HG03175 (cell line): Measurements from ENCODE around the gene CHD5.

Experiments
- ATAC-seq: cut with Tn5 transposase; IDR thresholded peaks from one replicate; pipeline ENCODE4 v1.9.1; 2021; ENCODE audit warnings: mild to moderate bottlenecking, moderate library complexity; ENCODE audit not compliant: unreplicated experiment

CHD5 gene

DNA sequence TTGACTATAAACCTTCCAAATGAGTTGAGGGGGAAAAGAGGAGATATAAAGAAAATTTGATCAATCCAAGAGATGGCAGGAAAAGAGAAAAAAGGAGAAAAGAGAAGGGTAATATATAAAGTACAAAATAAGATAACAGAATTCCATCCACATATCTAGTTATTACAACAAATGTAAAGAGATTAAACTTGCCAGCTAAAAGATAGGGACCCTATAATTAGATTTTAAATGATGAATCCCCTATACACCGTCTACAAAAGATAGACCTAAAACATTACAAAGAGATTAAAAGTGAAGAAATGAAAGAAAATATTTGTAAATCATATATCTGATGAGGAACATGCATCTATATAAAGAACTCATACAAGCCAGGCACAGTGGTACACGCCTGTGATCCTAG lies 63.1 kb downstream of the CHD5 start:
- ATAC-seq: no peak

DNA sequence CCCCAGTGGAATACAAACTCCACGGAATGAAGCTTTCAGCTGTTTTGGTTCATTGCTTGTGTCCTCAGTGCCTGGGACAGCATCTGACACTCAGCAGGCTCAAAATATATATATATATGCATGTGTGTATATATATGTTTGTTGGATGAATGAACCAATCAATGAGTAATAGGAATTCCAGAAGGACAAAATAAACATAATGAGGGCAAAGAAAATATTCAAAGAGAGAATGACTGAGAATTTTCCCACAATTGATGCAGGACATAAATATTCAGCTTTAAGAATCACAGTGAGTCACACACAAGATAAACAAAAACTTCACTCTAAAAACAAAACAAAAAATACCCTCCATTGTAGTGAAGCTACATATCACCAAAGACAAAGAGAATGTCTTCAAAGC lies 64.0 kb downstream of the CHD5 start:
- no peak for ATAC-seq

DNA sequence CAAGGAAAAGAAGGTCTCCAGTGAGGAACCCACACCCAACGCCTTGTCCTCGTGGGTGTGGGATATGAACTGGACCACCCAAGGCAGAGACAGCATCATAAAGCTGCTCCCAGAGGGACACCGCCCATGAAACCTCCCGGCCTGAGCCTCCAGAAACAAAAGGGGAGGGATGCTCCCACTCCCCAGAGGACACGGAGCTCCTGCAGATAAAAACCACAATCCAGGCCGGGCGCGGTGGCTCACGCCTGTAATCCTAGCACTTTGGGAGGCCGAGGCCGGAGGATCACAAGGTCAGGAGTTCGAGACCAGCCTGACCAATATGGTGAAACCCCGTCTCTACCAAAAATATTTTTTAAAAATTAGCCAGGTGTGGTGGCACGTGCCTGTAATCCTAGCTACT lies 66.4 kb downstream of the CHD5 start:
- ATAC-seq: no peak

DNA sequence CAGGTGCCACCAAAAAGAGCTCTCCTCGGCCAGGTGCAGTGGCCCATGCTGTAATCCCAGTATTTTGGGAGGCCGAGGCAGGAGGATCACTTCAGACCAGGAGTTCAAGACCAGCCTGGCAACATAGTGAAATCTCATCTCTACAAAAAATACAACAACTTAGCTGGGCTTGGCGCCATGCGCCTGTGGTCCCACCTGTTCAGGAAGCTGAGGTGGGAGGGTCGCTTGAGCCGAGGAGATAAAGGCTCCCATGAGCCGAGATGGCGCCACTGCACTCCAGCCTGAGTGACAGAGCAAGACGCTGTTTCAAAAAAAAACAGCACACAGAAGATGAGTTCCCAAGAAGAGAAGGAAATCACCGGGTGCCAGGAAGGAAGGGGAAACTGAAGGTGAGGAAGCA lies 67.0 kb downstream of the CHD5 start:
- ATAC-seq: no peak

DNA sequence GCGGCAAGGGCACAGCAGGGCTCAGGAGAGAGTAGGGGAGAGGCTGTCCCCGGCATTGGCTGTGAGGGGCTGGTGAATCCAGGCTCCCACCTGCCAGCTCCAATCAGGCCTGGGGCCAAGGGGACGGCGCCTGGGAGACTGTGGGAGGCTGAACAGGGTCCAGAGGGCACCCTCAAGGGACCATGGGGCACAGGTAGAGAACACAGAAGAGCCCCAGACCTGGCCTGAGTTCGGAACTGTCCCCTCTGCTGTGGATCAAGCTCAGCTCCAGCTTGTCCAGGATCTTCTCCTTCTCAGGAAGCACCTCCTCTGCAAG lies 67.5 kb downstream of the CHD5 start:
- no peak for ATAC-seq

DNA sequence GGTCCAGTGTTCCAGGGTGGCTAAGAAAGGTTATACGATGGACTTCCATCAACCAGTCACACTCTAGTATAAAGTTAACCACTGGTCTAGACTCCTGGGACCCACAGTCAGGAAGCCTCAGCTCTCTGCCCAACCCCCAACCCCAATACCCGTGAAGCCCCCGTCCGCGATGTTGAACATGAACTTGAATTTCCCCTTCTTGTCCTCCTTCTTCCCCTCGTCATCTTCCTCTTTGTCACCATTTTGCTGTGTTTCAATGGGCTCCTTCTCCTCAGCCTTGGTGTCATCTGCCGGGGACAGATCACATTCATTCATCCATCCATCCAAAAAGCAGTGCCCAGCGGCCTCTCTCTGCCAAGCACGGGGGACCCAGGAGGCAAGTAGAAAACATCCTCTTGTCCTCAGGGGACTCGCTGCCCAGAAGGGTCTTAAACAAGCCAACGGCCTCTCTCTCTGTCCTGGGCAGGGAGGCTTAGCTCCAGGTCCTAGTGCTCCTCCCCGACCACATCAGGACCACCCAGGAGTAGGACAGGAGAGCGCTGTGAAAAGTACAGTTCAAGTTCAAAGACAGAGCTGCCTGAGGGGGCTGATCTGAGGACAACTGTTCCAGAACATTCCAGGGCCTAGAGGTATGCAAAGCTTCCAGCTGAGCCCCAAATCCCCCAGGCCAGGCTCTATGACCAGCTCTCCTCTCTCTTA lies 68.0 kb downstream of the CHD5 start:
- no peak for ATAC-seq

DNA sequence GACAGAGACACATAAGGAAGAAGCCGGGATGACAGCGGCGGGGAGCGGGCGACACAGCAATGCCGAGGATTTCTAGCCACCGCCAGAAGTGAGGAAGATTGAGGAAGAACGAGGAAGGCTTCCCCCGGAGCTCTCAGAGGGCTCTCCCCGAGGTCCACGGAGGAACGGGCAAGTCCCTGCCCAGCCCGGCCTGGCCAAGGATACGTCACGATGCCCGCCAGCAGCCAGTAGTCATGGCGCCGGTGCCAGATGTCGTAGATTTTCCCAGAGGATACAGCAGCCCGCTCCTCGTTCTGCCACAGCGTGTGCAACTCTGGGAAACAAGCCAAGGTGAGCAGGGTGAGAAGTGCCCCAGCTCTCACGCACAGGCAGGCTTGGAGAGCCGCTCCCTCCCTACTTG lies 68.5 kb downstream of the CHD5 start:
- no peak for ATAC-seq

DNA sequence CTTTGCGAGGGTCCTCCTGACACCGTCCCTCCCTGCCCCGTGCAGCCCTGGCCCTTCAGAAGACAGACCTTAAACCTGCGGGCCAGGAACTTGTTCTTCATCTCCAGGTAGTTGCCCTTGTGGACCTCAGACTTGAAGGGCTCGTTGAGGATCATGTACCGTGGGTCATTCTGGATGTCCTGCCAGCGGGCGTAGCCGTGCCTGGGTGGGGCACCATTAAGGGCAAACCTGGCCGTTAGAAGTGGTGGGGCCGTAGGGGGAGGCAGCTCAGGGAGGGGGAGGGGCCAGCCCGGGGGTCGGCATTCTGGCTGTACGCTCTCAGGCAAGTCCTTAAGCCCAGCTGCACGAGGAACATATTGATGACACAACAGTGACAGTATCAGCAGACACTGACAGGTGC lies 69.8 kb downstream of the CHD5 start:
- ATAC-seq: no peak

DNA sequence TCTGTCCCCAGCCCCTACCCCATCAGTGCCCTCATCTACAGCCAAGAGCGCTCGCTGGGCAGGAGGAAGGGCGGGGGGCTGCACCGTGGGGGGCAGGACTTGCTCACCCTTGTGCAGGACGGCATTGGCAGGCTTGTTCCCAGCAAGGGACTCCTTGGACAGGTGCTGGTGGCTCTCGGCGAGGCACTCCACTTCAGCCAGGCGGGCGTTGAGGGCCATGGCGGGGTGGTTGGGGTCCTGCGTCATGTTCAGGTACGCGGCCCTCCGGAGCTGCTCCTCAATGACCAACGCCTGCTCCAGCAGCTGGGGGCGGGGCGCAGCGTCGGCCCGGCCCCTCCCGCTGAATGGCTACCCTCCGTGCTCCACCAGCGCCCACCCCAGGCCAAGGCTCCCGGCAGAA lies 70.4 kb downstream of the CHD5 start:
- ATAC-seq: no peak

DNA sequence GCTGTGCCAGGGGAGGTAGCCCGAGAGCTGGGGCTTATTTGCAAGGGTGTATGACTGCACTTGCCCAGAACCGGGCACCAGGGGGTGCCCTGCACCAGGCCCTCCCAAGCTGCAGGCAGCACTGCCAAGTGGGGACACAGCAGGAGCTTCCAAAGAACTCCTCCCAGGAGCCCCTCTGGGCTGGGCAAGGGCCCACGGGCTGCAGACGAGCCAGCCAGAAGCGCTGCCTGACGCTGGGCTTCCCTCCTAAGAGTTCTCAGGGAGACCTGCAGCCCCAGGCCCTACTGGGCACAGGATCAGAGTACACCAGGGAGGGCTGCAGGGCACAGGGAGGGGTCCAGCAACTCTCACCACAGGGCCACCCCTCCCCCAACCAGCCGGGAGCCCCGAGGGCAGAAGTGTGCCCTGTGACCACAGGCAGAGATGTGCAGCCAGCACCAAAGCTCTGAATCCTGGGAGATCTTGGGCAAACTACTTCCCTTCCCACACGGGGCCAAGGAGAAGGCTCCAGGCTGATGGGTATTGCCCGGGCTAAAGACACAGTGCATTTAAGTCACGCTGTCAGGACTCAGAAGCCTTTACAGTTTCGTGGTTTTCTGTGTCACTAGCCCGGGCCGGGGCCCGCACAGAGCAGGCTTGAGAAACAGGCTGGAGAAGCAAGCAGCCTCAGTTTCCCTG lies 71.0 kb downstream of the CHD5 start:
- no peak for ATAC-seq

DNA sequence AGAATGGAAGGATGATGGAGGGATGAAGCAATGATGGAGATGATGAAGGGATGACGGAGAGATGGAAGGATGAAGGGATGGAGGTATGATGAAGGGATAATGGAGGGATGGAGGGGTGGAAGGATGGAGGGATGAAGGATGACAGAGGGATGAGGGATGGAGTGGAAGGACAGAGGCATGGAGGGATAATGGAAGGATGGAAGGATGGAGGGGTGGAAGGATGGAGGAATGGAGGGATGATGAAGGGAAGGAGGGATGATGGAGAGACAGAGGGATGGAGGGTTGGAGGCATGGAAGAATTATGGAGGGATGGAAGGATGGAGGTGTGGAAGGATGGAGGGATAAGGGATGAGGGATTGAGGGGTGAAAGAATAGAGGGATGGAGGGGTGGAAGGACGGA lies 71.6 kb downstream of the CHD5 start:
- no peak for ATAC-seq

DNA sequence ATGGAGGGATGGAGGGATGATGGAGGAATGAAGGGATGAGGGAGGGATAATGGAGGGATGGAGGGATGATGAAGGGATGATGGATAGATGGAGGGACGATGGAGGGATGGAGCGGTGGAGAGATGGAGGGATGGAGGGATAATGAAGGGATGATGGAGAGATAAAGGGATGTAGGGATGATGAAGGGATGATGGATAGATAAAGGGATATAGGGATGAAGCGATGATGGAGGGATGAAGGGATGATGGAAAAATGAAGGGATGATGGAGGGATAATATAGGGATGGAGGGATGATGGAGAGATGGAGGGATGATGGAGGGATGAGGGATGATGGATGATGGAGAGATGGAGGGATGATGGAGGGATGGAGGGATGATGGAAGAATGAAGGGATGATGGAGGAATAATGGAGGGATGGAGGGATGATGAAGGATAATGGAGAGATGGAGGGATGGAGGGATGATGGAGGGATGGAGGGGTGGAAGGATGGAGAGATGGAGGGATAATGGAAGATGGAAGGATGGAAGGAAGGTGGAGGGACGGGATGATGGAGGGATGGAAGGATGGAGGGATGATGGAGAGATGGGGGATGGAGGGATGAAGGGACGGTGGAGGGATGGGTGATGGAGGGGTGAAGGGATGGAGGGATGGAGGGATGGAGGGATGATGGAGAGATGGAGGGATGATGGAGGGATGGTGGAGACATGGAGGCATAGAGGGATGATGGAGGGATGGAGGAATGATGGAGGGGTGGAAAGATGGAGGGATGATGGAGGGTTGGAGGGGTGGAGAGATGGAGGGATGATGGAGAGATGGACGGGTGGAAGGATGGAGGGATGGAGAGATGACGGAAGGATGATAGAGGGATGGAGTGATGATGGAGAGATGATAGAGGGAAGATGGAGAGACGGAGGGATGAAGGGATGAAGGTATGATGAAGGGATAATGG lies 72.4 kb downstream of the CHD5 start:
- no peak for ATAC-seq

DNA sequence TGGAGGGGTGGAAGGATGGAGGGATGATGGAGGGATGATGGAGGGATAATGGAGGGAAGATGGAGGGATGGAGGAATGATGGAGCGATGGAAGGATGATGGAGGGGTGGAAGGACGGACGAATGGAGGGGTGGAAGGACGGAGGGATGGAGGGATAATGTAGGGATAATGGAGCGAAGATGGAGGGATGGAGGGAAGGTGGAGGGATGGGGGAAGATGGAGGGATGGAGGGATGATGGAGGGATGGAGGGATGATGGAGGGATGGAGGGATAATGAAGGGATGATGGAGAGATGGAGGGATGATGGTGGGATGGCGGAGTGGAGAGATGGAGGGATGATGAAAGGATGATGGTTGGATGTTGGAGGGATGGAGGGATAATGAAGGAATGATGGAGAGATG lies 73.1 kb downstream of the CHD5 start:
- ATAC-seq: no peak

DNA sequence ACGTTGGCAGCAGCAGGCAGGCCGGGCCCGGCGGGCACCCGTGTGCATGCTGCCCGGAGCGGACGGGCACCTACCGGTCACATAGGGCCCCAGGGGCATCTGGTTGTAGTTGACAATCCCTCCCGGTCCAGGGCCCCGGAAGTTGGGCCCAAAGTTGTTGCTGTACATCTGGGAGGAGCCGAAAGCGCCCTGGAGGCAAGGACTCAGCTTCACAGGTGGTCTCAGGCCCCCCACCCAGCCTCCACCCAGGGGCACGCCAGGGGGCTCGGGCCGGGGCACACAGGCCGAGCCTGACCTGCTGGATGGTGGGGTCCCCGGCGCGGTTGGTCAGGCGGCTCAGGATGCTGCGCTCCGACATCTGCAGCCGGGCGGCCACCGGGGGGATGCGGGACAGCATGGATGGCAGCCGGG lies 73.8 kb downstream of the CHD5 start:
- no peak for ATAC-seq

DNA sequence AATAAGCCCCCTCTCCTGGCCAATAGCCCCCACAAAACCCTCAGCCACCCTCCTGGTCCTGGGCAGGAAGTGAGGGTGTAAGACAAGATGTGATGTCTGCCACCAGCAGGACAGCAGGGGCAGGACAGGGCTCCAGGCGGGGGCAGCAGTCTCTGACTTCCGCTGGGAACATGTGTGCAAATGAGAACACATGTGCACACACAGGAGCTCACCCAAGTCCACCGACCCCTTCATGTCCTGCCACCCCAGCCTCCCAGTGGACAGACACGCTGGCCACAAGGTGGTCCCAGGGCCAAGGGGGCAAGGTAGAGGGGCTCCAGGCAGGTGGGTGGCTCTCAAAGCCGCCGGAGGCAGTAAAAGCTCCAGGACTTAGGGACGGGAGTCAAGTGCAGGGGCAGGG lies 74.4 kb downstream of the CHD5 start:
- ATAC-seq: no peak

DNA sequence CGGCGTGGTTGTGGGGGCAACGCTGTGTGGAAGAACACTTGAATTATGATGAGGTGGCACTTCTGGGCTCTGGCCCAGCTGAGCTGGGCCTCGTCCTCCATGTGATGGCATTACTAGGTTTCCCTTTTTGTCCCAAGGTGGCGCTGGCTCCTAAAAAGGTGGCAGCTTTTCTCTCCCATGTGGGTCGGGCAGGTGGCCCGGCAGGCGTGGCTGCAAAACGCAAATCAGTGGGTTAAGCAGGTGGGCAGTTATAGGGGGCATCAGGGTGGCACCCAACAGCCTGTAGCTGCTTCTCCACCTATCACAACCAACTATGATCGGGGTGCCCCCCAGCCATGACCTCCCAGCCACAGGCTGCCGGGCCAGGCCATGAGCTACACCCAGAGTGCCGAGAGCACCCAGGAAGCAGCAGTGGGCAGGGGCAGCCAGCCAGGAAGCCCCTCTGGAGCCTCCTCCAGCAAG lies 74.9 kb downstream of the CHD5 start:
- no peak for ATAC-seq

DNA sequence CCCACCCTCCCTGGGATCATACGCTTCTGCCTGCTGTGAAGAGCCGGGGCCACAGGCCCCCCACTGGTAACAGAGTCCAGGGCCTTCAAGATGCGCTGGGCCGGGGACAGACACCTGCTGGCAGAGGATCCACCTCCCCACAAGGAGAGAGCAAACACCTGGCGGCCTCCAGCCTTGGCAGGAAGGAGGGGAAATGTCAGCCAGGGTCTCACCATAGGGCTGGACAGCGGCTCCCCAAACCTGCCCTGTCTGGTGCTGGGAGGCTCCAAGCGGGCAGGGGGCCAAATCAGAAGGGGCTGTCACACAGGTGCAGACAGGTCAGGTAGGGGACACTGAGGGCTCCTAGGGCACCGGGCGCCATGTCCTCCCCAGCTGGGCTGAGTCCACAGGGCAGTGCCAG lies 75.5 kb downstream of the CHD5 start:
- ATAC-seq: no peak

DNA sequence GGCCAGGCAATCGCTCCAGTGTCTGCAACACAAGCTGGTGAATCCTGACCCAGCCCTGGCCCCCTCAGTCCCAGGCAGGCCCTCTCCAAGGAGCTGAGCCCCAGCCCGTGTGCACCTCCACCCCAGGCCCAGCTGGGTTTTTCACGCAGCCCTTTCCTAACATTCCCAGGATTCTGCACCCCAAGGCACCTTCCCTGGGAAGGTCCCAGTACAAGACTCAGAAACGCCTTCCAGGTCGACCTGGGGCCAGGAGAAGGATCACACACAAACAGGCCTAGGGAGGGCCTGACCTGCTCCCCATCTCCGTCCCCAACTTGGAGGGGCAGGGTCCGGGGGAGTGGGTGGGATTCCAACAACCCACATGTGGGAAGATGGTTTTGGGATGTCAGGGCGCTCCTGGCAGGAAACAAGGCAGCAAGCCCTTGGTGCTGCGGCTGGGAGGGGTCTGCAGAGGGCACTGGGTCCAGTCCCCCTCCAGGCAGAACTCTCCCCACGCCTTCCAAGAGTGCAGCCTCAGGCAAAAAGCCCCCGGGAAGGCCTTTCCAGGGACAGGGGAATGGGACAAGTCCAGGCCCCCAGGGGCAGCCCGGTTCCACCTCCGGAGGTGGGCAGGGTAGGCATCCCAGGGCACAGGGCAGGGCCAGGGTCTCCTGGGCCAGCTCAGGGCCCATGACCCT lies 76.1 kb downstream of the CHD5 start:
- ATAC-seq: no peak

DNA sequence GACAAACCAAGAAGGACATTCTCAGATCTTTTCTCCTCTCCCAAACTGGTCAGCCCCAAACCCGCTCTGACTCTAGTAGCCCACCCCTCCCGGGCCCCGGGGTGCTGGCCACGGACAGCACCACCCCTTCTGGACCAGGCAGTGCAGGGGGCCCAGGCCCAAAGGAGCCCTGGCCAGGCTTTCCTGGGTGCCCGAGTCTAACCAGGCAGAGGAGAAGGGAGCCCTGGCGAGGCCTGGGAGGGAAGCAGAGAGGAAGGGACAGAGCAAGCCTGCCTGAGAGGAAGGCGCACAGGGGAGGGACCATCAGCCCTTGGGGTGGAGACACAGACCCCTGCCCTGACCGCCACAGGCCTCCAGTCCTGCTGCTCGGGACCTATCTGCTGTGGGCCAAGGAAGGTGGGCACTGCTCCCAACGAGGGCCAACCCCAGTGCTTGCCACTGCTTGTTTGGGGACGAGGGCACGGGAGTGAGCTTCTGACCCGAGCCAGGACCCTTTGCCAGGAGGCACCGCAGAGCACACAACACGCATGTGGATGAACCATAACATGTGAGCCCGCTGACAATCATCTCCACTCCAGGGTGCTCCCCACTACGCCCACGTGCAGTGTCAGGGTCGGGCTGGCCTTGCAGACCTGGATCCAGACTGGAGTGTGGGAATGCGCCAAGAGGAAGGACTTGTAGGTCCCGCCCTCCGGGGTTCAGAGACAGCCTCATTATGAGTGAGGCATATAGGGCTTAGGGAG lies 76.8 kb downstream of the CHD5 start:
- no peak for ATAC-seq

DNA sequence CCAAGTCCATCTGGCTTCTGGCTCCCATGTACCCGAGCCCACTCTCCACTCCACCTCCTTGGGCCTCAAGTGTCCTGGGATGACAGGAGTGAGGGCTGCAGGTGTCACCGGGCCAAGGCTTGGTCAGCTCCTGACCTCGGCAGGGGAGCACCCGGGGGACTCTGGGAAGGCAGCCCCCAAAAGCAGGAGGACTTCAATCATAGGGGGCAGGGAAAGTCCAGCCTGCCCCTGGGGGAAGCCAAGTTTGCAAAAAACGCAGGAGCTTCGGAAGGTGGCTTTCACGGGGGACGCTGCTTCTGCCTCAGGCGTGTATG lies 77.6 kb downstream of the CHD5 start:
- no peak for ATAC-seq
